OCI-LY1 (cell line): Measurements from ENCODE around the gene MTMR3.

ENCODE experiments used
- H2AFZ ChIP-seq: fragments of 200-600 bp; sonication (generic), shearing (Covaris generic); 2 replicates; pipeline ENCODE4 v1.6.0; 2014; ENCODE audit warnings: antibody characterized with exemption, mild to moderate bottlenecking, low read length
- H3F3A ChIP-seq: fragments of 200-600 bp; sonication (generic), shearing (Covaris generic); 2 replicates; pipeline ENCODE4 v1.6.0; 2014; ENCODE audit warnings: mild to moderate bottlenecking, antibody characterized with exemption, low read length, moderate library complexity; ENCODE audit not compliant: insufficient read depth
- H3K27ac ChIP-seq: fragments of 200-600 bp; sonication (generic); 2 replicates; pipeline ENCODE4 v1.5.1; 2014; ENCODE audit warnings: low read length, mixed run types, mild to moderate bottlenecking, low read depth; ENCODE audit not compliant: poor library complexity, severe bottlenecking
- H3K27me3 ChIP-seq: fragments of 200-600 bp; sonication (generic); 2 replicates; pipeline ENCODE4 v1.6.0; 2014; ENCODE audit warnings: antibody characterized with exemption, mild to moderate bottlenecking, low read length, moderate library complexity; ENCODE audit not compliant: insufficient read depth
- H3K36me3 ChIP-seq: fragments of 200-600 bp; sonication (generic); 2 replicates; pipeline ENCODE4 v1.6.1; 2014; ENCODE audit warnings: mild to moderate bottlenecking, antibody characterized with exemption, low read length, moderate library complexity, mixed read lengths; ENCODE audit not compliant: insufficient read depth
- H3K4me1 ChIP-seq: fragments of 200-600 bp; sonication (generic); 2 replicates; pipeline ENCODE4 v1.5.1; 2014; ENCODE audit warnings: mild to moderate bottlenecking, low read length, moderate library complexity; ENCODE audit not compliant: insufficient read depth, severe bottlenecking
- H3K4me2 ChIP-seq: fragments of 200-600 bp; sonication (generic), shearing (Covaris generic); 2 replicates; pipeline ENCODE4 v1.6.1; 2014; ENCODE audit warnings: low read length
- H3K4me3 ChIP-seq: fragments of 200-600 bp; sonication (generic); 2 replicates; pipeline ENCODE4 v1.5.1; 2014; ENCODE audit warnings: low read length, low read depth, mild to moderate bottlenecking, mixed read lengths; ENCODE audit not compliant: poor library complexity, severe bottlenecking
- H3K79me2 ChIP-seq: fragments of 200-600 bp; shearing (Covaris generic); 2 replicates; pipeline ENCODE4 v1.6.1; 2016; ENCODE audit warnings: mixed run types, low read length, mixed read lengths; ENCODE audit not compliant: insufficient read depth
- H3K9ac ChIP-seq: fragments of 200-600 bp; sonication (generic), shearing (Covaris generic); 2 replicates; pipeline ENCODE4 v1.6.1; 2014; ENCODE audit warnings: mild to moderate bottlenecking, low read length, mixed read lengths
- H3K9me2 ChIP-seq: fragments of 200-600 bp; sonication (generic), shearing (Covaris generic); 2 replicates; pipeline ENCODE4 v1.6.1; 2014; ENCODE audit warnings: low read depth, mild to moderate bottlenecking, low read length, mixed read lengths
- H3K9me3 ChIP-seq: fragments of 200-600 bp; shearing (Covaris generic); 2 replicates; pipeline ENCODE4 v1.6.1; 2014; ENCODE audit warnings: low read length, mixed read lengths
- H4K20me1 ChIP-seq: fragments of 200-600 bp; sonication (generic), shearing (Covaris generic); 2 replicates; pipeline ENCODE4 v1.6.0; 2016; ENCODE audit warnings: mild to moderate bottlenecking, low read length; ENCODE audit not compliant: insufficient read depth
- CTCF ChIP-seq: fragments of 200-600 bp; sonication (generic), shearing (Covaris generic); IDR thresholded peaks from 2 replicates; pipeline ENCODE4 v1.5.1; 2017; ENCODE audit warnings: mild to moderate bottlenecking, antibody characterized with exemption, low read length, moderate library complexity, mixed read lengths
- EZH2 ChIP-seq: fragments of 200-600 bp; sonication (generic), shearing (Covaris generic); IDR thresholded peaks from 2 replicates; pipeline ENCODE4 v1.8.0; 2017; ENCODE audit warnings: borderline replicate concordance, mixed run types, mild to moderate bottlenecking, antibody characterized with exemption, low read length, moderate library complexity, mixed read lengths

MTMR3 gene

GRCh38 chr22:29948385-29948769, 65.4 kb downstream of the MTMR3 start:
- H3K4me2 ChIP-seq = no peak overlapping the region
- no peaks in the 10 kb centered on the region for H3K27me3 ChIP-seq
- H3K4me3 ChIP-seq = no peak overlapping the region
- H2AFZ ChIP-seq = no peak overlapping the region
- no peaks in the 10 kb centered on the region for H3K9me2 ChIP-seq
- H3K36me3 ChIP-seq = no peaks in the 10 kb centered on the region
- H3K27ac ChIP-seq = no peak overlapping the region
- H3K4me1 ChIP-seq = no peaks in the 10 kb centered on the region
- no peaks in the 10 kb centered on the region for H4K20me1 ChIP-seq
- no peaks in the 10 kb centered on the region for H3F3A ChIP-seq
- H3K9me3 ChIP-seq = no peaks in the 10 kb centered on the region
- no peak for TF ChIP-seq EZH2
- peaks cover 6% of the 10 kb centered on the region; the same call in 1 of the 2 replicates for H3K79me2 ChIP-seq
- no peak overlapping the region for H3K9ac ChIP-seq

GRCh38 chr22:29949872-29950271, 66.9 kb downstream of the MTMR3 start:
- TF ChIP-seq EZH2 (no peak), CTCF (no peak)
- Histone ChIP-seq H3K9ac (no peak overlapping the region), H3K36me3 (no peaks in the 10 kb centered on the region)

GRCh38 chr22:29951791-29952413, 68.9 kb downstream of the MTMR3 start:
- H3K4me3 ChIP-seq = no peak overlapping the region
- H4K20me1 ChIP-seq = no peaks in the 10 kb centered on the region
- no peaks in the 10 kb centered on the region for H3K27me3 ChIP-seq
- no peaks in the 10 kb centered on the region for H3F3A ChIP-seq
- H3K4me1 ChIP-seq = no peaks in the 10 kb centered on the region
- no peaks in the 10 kb centered on the region for H3K36me3 ChIP-seq
- H3K9me2 ChIP-seq = no peaks in the 10 kb centered on the region
- H3K4me2 ChIP-seq = no peak overlapping the region
- no peak overlapping the region for H3K27ac ChIP-seq
- H3K79me2 ChIP-seq = peaks cover 6% of the 10 kb centered on the region; the same call in 1 of the 2 replicates
- no peak overlapping the region for H3K9ac ChIP-seq
- no peak overlapping the region for H2AFZ ChIP-seq
- TF ChIP-seq EZH2 (no peak), CTCF (no peak)
- H3K9me3 ChIP-seq = no peaks in the 10 kb centered on the region

More at GRCh38 chr22:29949872-29950271, 66.9 kb downstream of the MTMR3 start:
- no peak overlapping the region for H3K27ac ChIP-seq
- no peaks in the 10 kb centered on the region for H4K20me1 ChIP-seq
- H3K4me3 ChIP-seq = no peak overlapping the region
- no peaks in the 10 kb centered on the region for H3K4me1 ChIP-seq
- no peaks in the 10 kb centered on the region for H3K9me2 ChIP-seq
- H3K9me3 ChIP-seq = no peaks in the 10 kb centered on the region
- H3K4me2 ChIP-seq = no peak overlapping the region
- peaks cover 6% of the 10 kb centered on the region; the same call in 1 of the 2 replicates for H3K79me2 ChIP-seq
- H3F3A ChIP-seq = no peaks in the 10 kb centered on the region
- H3K27me3 ChIP-seq = no peaks in the 10 kb centered on the region
- H2AFZ ChIP-seq = no peak overlapping the region

GRCh38 chr22:29954203-29954855, 71.4 kb downstream of the MTMR3 start:
- TF ChIP-seq CTCF (no peak), EZH2 (no peak)
- H3K27me3 ChIP-seq = no peaks in the 10 kb centered on the region
- no peaks in the 10 kb centered on the region for H3K9me2 ChIP-seq
- H3K4me2 ChIP-seq = no peak overlapping the region
- no peak overlapping the region for H3K4me3 ChIP-seq
- no peak overlapping the region for H2AFZ ChIP-seq
- no peaks in the 10 kb centered on the region for H3K36me3 ChIP-seq
- H4K20me1 ChIP-seq = no peaks in the 10 kb centered on the region
- H3K79me2 ChIP-seq = peaks cover 6% of the 10 kb centered on the region; the same call in 1 of the 2 replicates
- no peaks in the 10 kb centered on the region for H3F3A ChIP-seq
- no peak overlapping the region for H3K27ac ChIP-seq
- H3K9ac ChIP-seq = no peak overlapping the region
- H3K4me1 ChIP-seq = no peaks in the 10 kb centered on the region
- no peaks in the 10 kb centered on the region for H3K9me3 ChIP-seq
